ENCODE results near the gene SCN8A. TPM values are rescaled to one million over a fixed set of nuclear protein-coding genes. Genes with fewer than 3 reads are reported as not detected.
A peak's percentile ranks its signal among the peaks of the same experiment; 100 is the strongest.
"Not testable (repeated sequence)": the region's sequence is repeated elsewhere in the genome, so short reads cannot be mapped to it uniquely, and the experiment has no call there.

The SCN8A gene
- polyA plus RNA-seq, 3 donors from 2014 or later, result 0.04 to 0.06 TPM; not detected in 1

GRCh38 chr12:51593539-51593938 is 2.5 kb downstream of the SCN8A start:
- Mint-ChIP-seq H3K27me3 (ENCODE audit: low read depth in 3 of 3) (peaks cover 7 to 25% (median 12%) of the 10 kb centered on the region in 3 donors), H3K9me3 (no peaks in the 10 kb centered on the region), H3K27ac (no peak overlapping the region), H3K4me1 (peaks cover 9 to 16% of the 10 kb centered on the region in 2 donors), H3K4me3 (peak overlapping the region in 1 of 5 donors; percentile 32), H3K36me3 (no peaks in the 10 kb centered on the region)
- DNase-seq, result peak in 2 of 3 donors; percentile 5 to 21

- no peak for DNase-seq
- Mint-ChIP-seq H3K27ac (no peak overlapping the region), H3K36me3 (no peaks in the 10 kb centered on the region), H3K4me1 (no peaks in the 10 kb centered on the region), H3K9me3 (no peaks in the 10 kb centered on the region), H3K27me3 (ENCODE audit: low read depth in 3 of 3) (peaks cover 6 to 8% (median 8%) of the 10 kb centered on the region in 3 donors), H3K4me3 (no peak overlapping the region)
Observed at GRCh38 chr12:51598156-51598555, 7.1 kb downstream of the SCN8A start.

GRCh38 chr12:51600721-51601120 is 9.7 kb downstream of the SCN8A start:
- Mint-ChIP-seq H3K4me3 (no peak overlapping the region), H3K9me3 (no peaks in the 10 kb centered on the region), H3K27ac (no peak overlapping the region), H3K4me1 (no peaks in the 10 kb centered on the region), H3K36me3 (no peaks in the 10 kb centered on the region), H3K27me3 (ENCODE audit: low read depth in 3 of 3) (peaks cover 2 to 8% (median 8%) of the 10 kb centered on the region in 3 donors)
- no peak for DNase-seq

- no peaks in the 10 kb centered on the region for H3K36me3 Mint-ChIP-seq
- H3K4me3 Mint-ChIP-seq, result no peak overlapping the region
- H3K27ac Mint-ChIP-seq, result no peak overlapping the region
- DNase-seq, result no peak
- H3K4me1 Mint-ChIP-seq, result no peaks in the 10 kb centered on the region
- H3K27me3 Mint-ChIP-seq (ENCODE audit: low read depth in 3 of 3), result peaks cover 2 to 8% (median 8%) of the 10 kb centered on the region in 3 donors
- H3K9me3 Mint-ChIP-seq, result no peaks in the 10 kb centered on the region
Observed at GRCh38 chr12:51601241-51601640, 10.2 kb downstream of the SCN8A start.

GRCh38 chr12:51605896-51606295 is 14.9 kb downstream of the SCN8A start:
- not testable (repeated sequence) for H3K4me1 Mint-ChIP-seq, H3K9me3 Mint-ChIP-seq, H3K4me3 Mint-ChIP-seq

GRCh38 chr12:51607197-51607596 is 16.2 kb downstream of the SCN8A start:
- H3K27me3 Mint-ChIP-seq (ENCODE audit: low read depth in 3 of 3); H3K9me3 Mint-ChIP-seq; H3K36me3 Mint-ChIP-seq; H3K4me3 Mint-ChIP-seq; H3K27ac Mint-ChIP-seq; H3K4me1 Mint-ChIP-seq; DNase-seq: not testable (repeated sequence)

More at GRCh38 chr12:51605896-51606295, 14.9 kb downstream of the SCN8A start:
- H3K27ac Mint-ChIP-seq; DNase-seq; H3K36me3 Mint-ChIP-seq; H3K27me3 Mint-ChIP-seq (ENCODE audit: low read depth in 3 of 3): not testable (repeated sequence)

GRCh38 chr12:51620448-51620847 is 29.4 kb downstream of the SCN8A start:
- Mint-ChIP-seq H3K27ac (no peak overlapping the region), H3K9me3 (peaks cover 0 to 1% (median 0%) of the 10 kb centered on the region in 6 donors), H3K36me3 (peaks cover 0 to 6% (median 0%) of the 10 kb centered on the region in 3 donors), H3K27me3 (ENCODE audit: low read depth in 3 of 3) (peaks cover 2 to 9% (median 5%) of the 10 kb centered on the region in 3 donors), H3K4me3 (no peak overlapping the region), H3K4me1 (no peaks in the 10 kb centered on the region)
- DNase-seq, result no peak

- H3K36me3 Mint-ChIP-seq, result peaks cover 0 to 6% (median 0%) of the 10 kb centered on the region in 3 donors
- no peak overlapping the region for H3K4me3 Mint-ChIP-seq
- DNase-seq, result no peak
- peaks cover 0 to 1% (median 0%) of the 10 kb centered on the region in 6 donors for H3K9me3 Mint-ChIP-seq
- peaks cover 5 to 9% (median 7%) of the 10 kb centered on the region in 3 donors for H3K27me3 Mint-ChIP-seq (ENCODE audit: low read depth in 3 of 3)
- H3K4me1 Mint-ChIP-seq, result no peaks in the 10 kb centered on the region
- H3K27ac Mint-ChIP-seq, result no peak overlapping the region
Observed at GRCh38 chr12:51621156-51621922, 30.3 kb downstream of the SCN8A start.

- peaks cover 2 to 5% (median 4%) of the 10 kb centered on the region in 3 donors for H3K27me3 Mint-ChIP-seq (ENCODE audit: low read depth in 3 of 3)
- H3K4me1 Mint-ChIP-seq, result no peaks in the 10 kb centered on the region
- peaks cover 0 to 1% (median 0%) of the 10 kb centered on the region in 6 donors for H3K9me3 Mint-ChIP-seq
- no peak for DNase-seq
- no peak overlapping the region for H3K27ac Mint-ChIP-seq
- no peaks in the 10 kb centered on the region for H3K36me3 Mint-ChIP-seq
- no peak overlapping the region for H3K4me3 Mint-ChIP-seq
Observed at GRCh38 chr12:51622564-51622963, 31.5 kb downstream of the SCN8A start.

- no peak for DNase-seq
- H3K4me3 Mint-ChIP-seq, result no peak overlapping the region
- peaks cover 2 to 9% (median 3%) of the 10 kb centered on the region in 3 donors for H3K27me3 Mint-ChIP-seq (ENCODE audit: low read depth in 3 of 3)
- no peaks in the 10 kb centered on the region for H3K4me1 Mint-ChIP-seq
- H3K9me3 Mint-ChIP-seq, result no peaks in the 10 kb centered on the region
- no peaks in the 10 kb centered on the region for H3K36me3 Mint-ChIP-seq
- H3K27ac Mint-ChIP-seq, result no peak overlapping the region
Observed at GRCh38 chr12:51625370-51625769, 34.3 kb downstream of the SCN8A start.

GRCh38 chr12:51626115-51626514 is 35.1 kb downstream of the SCN8A start:
- DNase-seq, result no peak
- no peak overlapping the region for H3K4me3 Mint-ChIP-seq

GRCh38 chr12:51626629-51627028 is 35.6 kb downstream of the SCN8A start:
- Mint-ChIP-seq H3K4me3 (no peak overlapping the region), H3K36me3 (no peaks in the 10 kb centered on the region), H3K27me3 (ENCODE audit: low read depth in 3 of 3) (peaks cover 2 to 9% (median 7%) of the 10 kb centered on the region in 3 donors), H3K9me3 (no peaks in the 10 kb centered on the region), H3K4me1 (no peaks in the 10 kb centered on the region), H3K27ac (no peak overlapping the region)
- DNase-seq, result no peak

More at GRCh38 chr12:51626115-51626514, 35.1 kb downstream of the SCN8A start:
- H3K4me1 Mint-ChIP-seq, result no peaks in the 10 kb centered on the region
- no peaks in the 10 kb centered on the region for H3K36me3 Mint-ChIP-seq
- H3K27ac Mint-ChIP-seq, result no peak overlapping the region
- H3K27me3 Mint-ChIP-seq (ENCODE audit: low read depth in 3 of 3), result peaks cover 2 to 9% (median 4%) of the 10 kb centered on the region in 3 donors
- no peaks in the 10 kb centered on the region for H3K9me3 Mint-ChIP-seq

- DNase-seq, result no peak
- H3K4me1 Mint-ChIP-seq, result no peaks in the 10 kb centered on the region
- no peak overlapping the region for H3K4me3 Mint-ChIP-seq
- H3K27me3 Mint-ChIP-seq (ENCODE audit: low read depth in 3 of 3), result peaks cover 2 to 14% (median 11%) of the 10 kb centered on the region in 3 donors
- no peaks in the 10 kb centered on the region for H3K36me3 Mint-ChIP-seq
- H3K9me3 Mint-ChIP-seq, result no peaks in the 10 kb centered on the region
- no peak overlapping the region for H3K27ac Mint-ChIP-seq
Observed at GRCh38 chr12:51630256-51630880, 39.3 kb downstream of the SCN8A start.

- no peaks in the 10 kb centered on the region for H3K9me3 Mint-ChIP-seq
- H3K27ac Mint-ChIP-seq, result no peak overlapping the region
- peaks cover under 1 to 13% (median 11%) of the 10 kb centered on the region in 3 donors for H3K27me3 Mint-ChIP-seq (ENCODE audit: low read depth in 3 of 3)
- no peak overlapping the region for H3K4me3 Mint-ChIP-seq
- DNase-seq, result no peak
- H3K4me1 Mint-ChIP-seq, result no peaks in the 10 kb centered on the region
- H3K36me3 Mint-ChIP-seq, result no peaks in the 10 kb centered on the region
Observed at GRCh38 chr12:51630986-51631385, 40.0 kb downstream of the SCN8A start.
